ENCODE results near the gene SLAMF8.
A peak's percentile ranks its signal among the peaks of the same experiment; 100 is the strongest.

The SLAMF8 gene

DNA sequence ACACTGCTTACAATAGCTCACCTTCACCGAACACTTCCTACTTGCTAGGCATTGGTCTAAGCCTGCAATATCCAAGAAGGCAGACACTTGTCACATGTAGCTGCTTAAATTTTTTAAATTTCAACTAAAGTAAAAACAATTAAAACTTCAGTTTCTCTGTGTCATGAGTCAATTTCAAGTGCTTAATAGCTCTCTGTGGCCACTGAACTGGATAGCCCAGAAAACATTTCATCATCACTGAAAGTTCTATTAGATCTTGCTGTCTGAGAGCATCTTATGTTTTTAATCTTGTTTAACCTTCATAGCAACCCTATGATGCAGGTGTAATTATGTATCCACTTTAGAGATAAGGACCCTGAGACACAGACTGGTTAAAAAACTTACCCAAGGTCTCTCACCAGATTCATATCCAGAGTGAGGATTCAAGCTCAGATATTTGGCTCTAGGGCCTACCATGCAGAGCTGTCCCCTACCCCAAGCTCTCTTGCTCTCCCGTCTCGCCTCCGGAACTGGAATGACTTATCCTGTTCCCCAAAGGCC, 27.2 kb upstream of the SLAMF8 start:
- no peak for FAIRE-seq
- TF ChIP-seq POLR2A (IDR thresholded peaks at IDR 0.05; ENCODE audit: low read depth, low read length) = no peak
- DNase-seq (ENCODE audit: insufficient read length, low spot score) = no peak

- FAIRE-seq (no peak), DNase-seq (ENCODE audit: insufficient read length, low spot score) (no peak)
- TF ChIP-seq POLR2A (IDR thresholded peaks at IDR 0.05; ENCODE audit: low read depth, low read length) = no peak
Measured at GRCh38 chr1:159800177-159800930, 26.3 kb upstream of the SLAMF8 start.

DNA sequence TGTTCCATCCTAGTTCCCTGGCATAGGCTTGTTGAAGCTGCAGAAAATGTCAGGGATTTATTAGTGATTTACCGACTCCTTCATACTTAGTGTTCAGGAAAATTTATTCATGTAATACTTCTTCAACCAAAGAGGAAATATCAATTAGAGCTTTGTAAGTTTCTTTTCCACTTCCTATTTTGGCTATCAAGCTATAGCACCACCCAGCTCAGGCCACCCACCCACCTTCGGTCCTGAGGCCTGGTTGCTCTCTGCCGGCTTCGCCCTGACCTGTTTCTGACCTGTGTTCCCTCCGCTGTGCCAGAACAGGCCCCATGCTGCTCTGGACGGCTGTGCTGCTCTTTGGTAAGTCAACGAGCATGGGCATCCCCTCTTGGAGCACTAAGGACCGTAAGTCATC, 24.6 kb upstream of the SLAMF8 start, which contains the start of gene FCRL6:
FCRL6 (plus strand) TSS at position 250 of the 400 bp plus-strand sequence; CDS start at position 315, 65 bp downstream.
- no peak for TF ChIP-seq POLR2A (IDR thresholded peaks at IDR 0.05; ENCODE audit: low read depth, low read length)
- DNase-seq (ENCODE audit: insufficient read length, low spot score) (no peak), FAIRE-seq (no peak)

GRCh38 chr1:159803956-159804689, 22.6 kb upstream of the SLAMF8 start:
- FAIRE-seq (no peak), DNase-seq (ENCODE audit: insufficient read length, low spot score) (no peak)
- TF ChIP-seq POLR2A (IDR thresholded peaks at IDR 0.05; ENCODE audit: low read depth, low read length) = no peak

GRCh38 chr1:159804924-159805323, 21.7 kb upstream of the SLAMF8 start:
- no peak for TF ChIP-seq POLR2A (IDR thresholded peaks at IDR 0.05; ENCODE audit: low read depth, low read length)
- DNase-seq (ENCODE audit: insufficient read length, low spot score) (peak; percentile 42), FAIRE-seq (no peak)

DNA sequence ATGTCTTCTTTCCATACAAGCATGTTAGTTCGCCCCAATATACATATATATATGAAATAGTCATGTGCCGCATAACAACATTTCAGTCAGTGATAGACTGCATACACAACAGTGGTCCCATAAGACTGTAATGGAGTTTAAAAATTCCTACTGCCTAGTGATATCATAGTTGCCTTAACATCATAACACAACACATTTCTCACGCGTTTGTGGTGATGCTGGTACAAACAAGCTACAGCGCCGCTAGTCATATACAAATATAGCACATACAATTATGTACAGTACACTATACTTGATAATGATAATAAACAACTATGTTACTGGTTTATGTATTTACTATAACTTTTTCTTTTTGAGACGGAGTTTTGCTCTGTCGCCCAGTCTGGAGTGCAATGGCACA, 10.7 kb upstream of the SLAMF8 start:
- no peak for DNase-seq (ENCODE audit: insufficient read length, low spot score)
- no peak for TF ChIP-seq POLR2A (IDR thresholded peaks at IDR 0.05; ENCODE audit: low read depth, low read length)
- FAIRE-seq = no peak

DNA sequence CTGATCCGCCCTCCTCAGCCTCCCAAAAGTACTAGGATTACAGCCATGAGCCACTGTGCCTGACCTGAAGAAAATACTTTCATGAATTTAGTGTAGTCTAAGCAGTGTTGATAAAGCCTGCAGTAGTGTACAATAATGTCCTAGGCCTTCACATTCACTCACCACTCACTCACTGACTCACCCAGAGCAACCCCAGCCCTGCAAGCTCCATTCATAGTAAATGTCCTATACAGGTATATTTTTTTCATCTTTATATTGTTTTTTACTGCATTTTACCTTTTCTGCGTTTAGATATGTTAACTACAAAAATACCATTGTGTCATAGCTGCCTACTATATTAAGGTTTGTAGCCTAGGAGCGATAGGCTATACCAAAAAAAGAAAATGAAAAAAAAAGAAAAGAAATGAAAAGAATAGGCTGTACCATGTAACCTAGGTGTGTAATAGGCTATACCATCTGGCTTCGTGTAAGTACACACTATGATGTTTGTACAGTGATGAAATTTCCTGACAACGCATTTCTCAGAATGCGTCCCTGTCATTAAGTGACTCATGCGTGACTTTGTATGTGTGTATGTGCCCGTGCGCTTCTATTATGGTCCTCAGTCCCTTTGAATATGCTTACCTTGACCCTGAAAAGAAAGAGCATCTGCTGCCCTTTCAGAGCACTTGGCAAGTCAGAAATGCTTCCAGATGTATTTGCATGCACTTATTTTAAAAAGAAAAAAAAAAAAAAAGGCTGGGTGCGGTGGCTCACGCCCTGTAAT, 9.2 kb upstream of the SLAMF8 start:
- no peak for FAIRE-seq
- no peak for DNase-seq (ENCODE audit: insufficient read length, low spot score)
- TF ChIP-seq POLR2A (IDR thresholded peaks at IDR 0.05; ENCODE audit: low read depth, low read length) = no peak

GRCh38 chr1:159821171-159821867, 5.4 kb upstream of the SLAMF8 start:
- FAIRE-seq (no peak), DNase-seq (ENCODE audit: insufficient read length, low spot score) (no peak)
- TF ChIP-seq POLR2A (IDR thresholded peaks at IDR 0.05; ENCODE audit: low read depth, low read length) = no peak

- FAIRE-seq = no peak
- TF ChIP-seq POLR2A (IDR thresholded peaks at IDR 0.05; ENCODE audit: low read depth, low read length) = no peak
- no peak for DNase-seq (ENCODE audit: insufficient read length, low spot score)
Measured at GRCh38 chr1:159823406-159823805, 3.3 kb upstream of the SLAMF8 start.

DNA sequence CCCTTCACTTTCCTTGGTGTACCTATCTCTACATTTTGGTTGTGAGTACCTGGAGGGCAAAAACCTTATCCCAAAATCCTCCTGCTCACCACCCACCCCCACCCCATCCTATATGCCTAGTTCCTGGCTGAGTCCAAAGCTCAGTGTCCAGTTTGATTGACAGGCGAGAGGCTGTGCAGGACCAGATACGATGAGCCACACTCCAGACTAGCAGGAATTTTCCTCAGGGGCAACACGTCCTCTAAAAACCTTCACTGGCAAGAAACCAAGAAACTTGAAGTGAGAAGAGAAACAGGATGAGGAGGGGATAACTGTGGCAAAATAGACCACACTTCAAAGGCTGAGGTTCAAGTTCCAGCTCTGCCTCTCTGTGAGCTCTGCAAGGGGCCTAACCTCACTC, 1.1 kb upstream of the SLAMF8 start:
- no peak for TF ChIP-seq POLR2A (IDR thresholded peaks at IDR 0.05; ENCODE audit: low read depth, low read length)
- no peak for FAIRE-seq

DNA sequence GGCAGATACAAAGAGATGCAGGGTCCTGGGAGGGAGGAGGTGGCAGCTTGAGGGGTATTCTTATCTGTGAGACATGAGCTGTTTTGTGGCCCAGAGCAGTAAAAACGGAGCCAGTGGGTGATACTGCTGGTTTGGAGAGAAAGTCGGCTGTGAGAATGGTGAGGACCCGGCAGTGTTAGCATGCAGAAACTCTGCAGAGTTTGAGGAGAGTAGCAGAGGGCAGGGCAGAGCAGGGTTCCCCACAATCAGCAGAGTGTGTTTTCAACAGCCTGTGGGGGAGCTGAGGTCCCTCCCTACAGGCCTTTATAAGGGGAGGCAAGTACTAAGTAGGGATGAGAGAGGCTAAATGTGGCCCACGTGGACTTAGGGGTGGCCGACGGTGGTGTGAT, 423 bp downstream of the SLAMF8 start:
- TF ChIP-seq POLR2A (IDR thresholded peaks at IDR 0.05; ENCODE audit: low read depth, low read length) = no peak
- DNase-seq (ENCODE audit: insufficient read length, low spot score) (no peak), FAIRE-seq (no peak)

More for the DNA sequence above, 1.1 kb upstream of the SLAMF8 start:
- DNase-seq (ENCODE audit: insufficient read length, low spot score) = no peak

- no peak for TF ChIP-seq POLR2A (IDR thresholded peaks at IDR 0.05; ENCODE audit: low read depth, low read length)
- FAIRE-seq (no peak), DNase-seq (ENCODE audit: insufficient read length, low spot score) (no peak)
Measured at GRCh38 chr1:159827549-159827948, 876 bp downstream of the SLAMF8 start.

- FAIRE-seq = no peak
- TF ChIP-seq POLR2A (IDR thresholded peaks at IDR 0.05; ENCODE audit: low read depth, low read length) = no peak
Measured at GRCh38 chr1:159828176-159828575, 1.5 kb downstream of the SLAMF8 start.

More at GRCh38 chr1:159828176-159828575, 1.5 kb downstream of the SLAMF8 start:
- no peak for DNase-seq (ENCODE audit: insufficient read length, low spot score)

Measured in H54 (cell line).